ENCODE results near the gene TFR2.

TFR2 gene

GRCh38 chr7:100606313-100606712 is 35.0 kb downstream of the TFR2 start:
- no peak overlapping the region for H3K4me3 ChIP-seq (ENCODE audit: low read depth, low read length)
- no peak for TF ChIP-seq CTCF (IDR thresholded peaks at IDR 0.05; ENCODE audit: borderline replicate concordance, insufficient read depth, low read depth, low read length)

GRCh38 chr7:100604976-100605911 is 36.1 kb downstream of the TFR2 start:
- H3K4me3 ChIP-seq (ENCODE audit: low read depth, low read length): peak overlapping the region; percentile 61
- no peak for TF ChIP-seq CTCF (IDR thresholded peaks at IDR 0.05; ENCODE audit: borderline replicate concordance, insufficient read depth, low read depth, low read length)

GRCh38 chr7:100604028-100604975 is 37.0 kb downstream of the TFR2 start:
- peak; percentile 40; the same call in 1 of the 2 replicates for TF ChIP-seq CTCF (IDR thresholded peaks at IDR 0.05; ENCODE audit: borderline replicate concordance, insufficient read depth, low read depth, low read length)
- H3K4me3 ChIP-seq (ENCODE audit: low read depth, low read length): peak overlapping the region; percentile 61

GRCh38 chr7:100603726-100604027 is 37.7 kb downstream of the TFR2 start:
- peak overlapping the region; percentile 27 for H3K4me3 ChIP-seq (ENCODE audit: low read depth, low read length)
- TF ChIP-seq CTCF (IDR thresholded peaks at IDR 0.05; ENCODE audit: borderline replicate concordance, insufficient read depth, low read depth, low read length): no peak

- no peak overlapping the region for H3K4me3 ChIP-seq (ENCODE audit: low read depth, low read length)
- no peak for TF ChIP-seq CTCF (IDR thresholded peaks at IDR 0.05; ENCODE audit: borderline replicate concordance, insufficient read depth, low read depth, low read length)
These were observed 38.2 kb downstream of the TFR2 start for GRCh38 chr7:100602889-100603725.

GRCh38 chr7:100600730-100601038 is 40.7 kb downstream of the TFR2 start:
- TF ChIP-seq CTCF (IDR thresholded peaks at IDR 0.05; ENCODE audit: borderline replicate concordance, insufficient read depth, low read depth, low read length): no peak
- H3K4me3 ChIP-seq (ENCODE audit: low read depth, low read length): no peak overlapping the region
